ENCODE results near the gene MOCS1. TPM values are rescaled to one million over a fixed set of nuclear protein-coding genes. Genes with fewer than 3 reads are reported as not detected.
"Not testable (repeated sequence)": the region's sequence is repeated elsewhere in the genome, so short reads cannot be mapped to it uniquely, and the experiment has no call there.

The MOCS1 gene
- total RNA-seq (2014; rRNA removed; shearing (Covaris generic)): 7.7 and 13.7 TPM in 2 replicates

GRCh38 chr6:39934131-39934757 lies at the start of gene MOCS1:
Gene MOCS1 (minus strand): TSS chr6:39934462. CDS start chr6:39934417, 45 bp downstream.
- peak; percentile 50 to 77 for DNase-seq (ENCODE audit: low read depth in 1 of 2, low spot score in 2 of 2)
- Histone ChIP-seq H3K27me3 (replicated peaks) (no peaks in the 10 kb centered on the region), H3K27ac (no peak within 1 kb of the TSS), H3K4me3 (peak within 1 kb of the TSS; percentile 75), H3K4me1 (replicated peaks) (peaks cover 23% of the 10 kb centered on the region), H3K9me3 (replicated peaks) (no peaks in the 10 kb centered on the region), H3K36me3 (no peaks in the 10 kb centered on the region)

DNA sequence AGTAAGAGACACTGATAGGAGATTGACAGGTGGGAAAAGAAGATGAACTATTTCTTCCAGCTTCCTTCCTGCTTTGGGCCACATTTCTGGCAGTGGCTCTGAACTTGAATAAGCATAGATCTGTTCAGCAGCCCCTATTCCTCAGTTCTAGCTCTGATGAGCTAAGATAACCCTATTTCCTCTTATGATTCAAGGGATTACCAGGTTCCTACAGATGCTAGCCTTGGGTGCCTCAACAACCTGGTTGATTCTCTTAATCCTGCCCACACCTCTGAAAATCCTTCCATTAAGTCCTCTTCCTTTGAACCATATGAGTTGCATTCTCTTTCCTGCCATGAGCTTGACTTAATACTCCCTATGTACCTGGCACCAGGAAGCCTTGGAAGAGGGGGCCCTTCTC lies 49.8 kb upstream of the MOCS1 start:
- no peak for DNase-seq (ENCODE audit: low read depth in 1 of 2, low spot score in 2 of 2)
- H3K27me3 ChIP-seq (replicated peaks): no peaks in the 10 kb centered on the region
- H3K9me3 ChIP-seq (replicated peaks): no peaks in the 10 kb centered on the region
- no peak overlapping the region for H3K4me3 ChIP-seq
- H3K27ac ChIP-seq: no peak overlapping the region
- H3K36me3 ChIP-seq: no peaks in the 10 kb centered on the region
- H3K4me1 ChIP-seq (replicated peaks): peaks cover 6% of the 10 kb centered on the region

DNA sequence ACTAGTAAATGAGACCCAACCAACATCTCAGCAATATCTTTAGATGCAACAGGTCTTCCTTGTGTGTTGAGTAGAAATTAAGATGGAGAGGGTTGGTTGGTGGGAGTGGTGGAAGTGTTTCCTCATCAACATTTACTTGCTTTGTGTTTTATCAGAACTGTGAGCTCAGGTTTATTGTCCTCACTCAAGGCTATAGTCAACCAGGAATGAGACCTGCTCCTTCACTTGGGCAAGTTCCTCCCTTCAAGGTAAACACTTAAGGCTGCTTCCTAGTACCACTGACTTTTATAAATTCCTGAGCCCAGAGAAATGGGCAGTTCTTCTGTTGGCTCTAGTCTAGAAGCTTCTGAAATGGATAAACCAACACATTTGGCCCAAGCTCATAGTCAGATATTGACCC lies 48.9 kb upstream of the MOCS1 start:
- no peaks in the 10 kb centered on the region for H3K36me3 ChIP-seq
- no peak overlapping the region for H3K4me3 ChIP-seq
- DNase-seq (ENCODE audit: low read depth in 1 of 2, low spot score in 2 of 2): no peak
- H3K27me3 ChIP-seq (replicated peaks): no peaks in the 10 kb centered on the region
- H3K27ac ChIP-seq: no peak overlapping the region
- peaks cover 6% of the 10 kb centered on the region for H3K4me1 ChIP-seq (replicated peaks)
- H3K9me3 ChIP-seq (replicated peaks): no peaks in the 10 kb centered on the region

DNA sequence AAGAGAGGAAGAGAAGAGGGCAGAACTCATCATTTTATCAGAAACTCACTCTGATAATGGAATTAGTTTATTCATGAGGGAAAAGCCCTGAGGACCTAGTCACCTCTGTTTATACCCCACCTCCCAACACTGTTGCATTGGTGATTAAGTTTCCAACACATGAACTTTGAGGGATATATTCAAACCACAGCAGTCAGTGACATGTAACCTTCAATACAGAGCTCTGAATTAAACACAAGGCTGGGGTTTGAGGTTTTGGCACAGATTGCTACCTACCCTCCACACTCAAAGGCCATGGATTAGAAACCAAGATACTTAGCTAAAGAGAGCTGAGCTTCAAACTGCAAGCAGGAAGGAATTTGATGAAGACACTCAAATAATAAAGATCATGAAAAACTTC lies 48.5 kb upstream of the MOCS1 start:
- Histone ChIP-seq H3K36me3 (no peaks in the 10 kb centered on the region), H3K4me3 (no peak overlapping the region), H3K27me3 (replicated peaks) (no peaks in the 10 kb centered on the region), H3K27ac (no peak overlapping the region), H3K4me1 (replicated peaks) (peaks cover 6% of the 10 kb centered on the region), H3K9me3 (replicated peaks) (no peaks in the 10 kb centered on the region)
- DNase-seq (ENCODE audit: low read depth in 1 of 2, low spot score in 2 of 2): no peak

DNA sequence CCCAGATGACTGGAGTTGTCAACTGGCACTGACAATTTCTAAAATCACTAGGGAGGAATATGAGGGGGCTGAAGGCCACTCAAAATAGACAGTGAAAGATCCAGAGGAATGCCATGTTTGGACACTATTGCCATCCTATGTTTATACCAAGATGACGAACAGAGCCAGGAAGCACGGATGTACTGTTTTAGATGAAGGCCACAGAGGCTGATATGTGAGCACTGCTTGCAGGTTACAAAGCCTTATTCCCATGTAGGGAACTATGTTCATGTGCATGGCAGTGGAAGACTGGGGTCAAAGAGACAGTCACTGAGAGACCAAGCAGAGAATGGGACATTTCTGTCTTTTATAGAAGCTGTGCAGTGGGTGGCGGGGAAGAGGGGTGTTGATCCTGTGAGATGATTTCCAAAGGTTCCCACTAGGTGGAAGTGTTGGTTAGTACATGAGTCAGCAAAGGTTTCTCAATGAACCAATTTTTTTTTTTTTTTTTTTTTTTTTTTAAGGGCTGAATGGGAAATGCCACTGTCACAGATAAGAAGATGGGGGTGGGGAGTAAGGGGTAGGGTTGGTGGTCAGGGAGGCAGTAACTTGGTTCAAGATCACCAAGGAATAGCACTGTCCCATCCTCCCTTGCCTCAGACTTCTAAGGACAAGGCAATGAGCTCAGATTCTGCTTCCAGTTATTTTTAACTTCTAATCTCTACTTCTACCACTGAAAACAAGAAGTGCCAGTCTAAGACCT lies 46.7 kb upstream of the MOCS1 start:
- DNase-seq (ENCODE audit: low read depth in 1 of 2, low spot score in 2 of 2): peak in 1 of 2 experiments; percentile 52
- H3K36me3 ChIP-seq: no peaks in the 10 kb centered on the region
- H3K9me3 ChIP-seq (replicated peaks): no peaks in the 10 kb centered on the region
- H3K4me3 ChIP-seq: no peak overlapping the region
- H3K27me3 ChIP-seq (replicated peaks): no peaks in the 10 kb centered on the region
- H3K4me1 ChIP-seq (replicated peaks): peaks cover 6% of the 10 kb centered on the region
- no peak overlapping the region for H3K27ac ChIP-seq

GRCh38 chr6:39979461-39980328 lies 45.4 kb upstream of the MOCS1 start:
- H3K36me3 ChIP-seq: no peaks in the 10 kb centered on the region
- H3K4me3 ChIP-seq: no peak overlapping the region
- H3K4me1 ChIP-seq (replicated peaks): peaks cover 6% of the 10 kb centered on the region
- no peaks in the 10 kb centered on the region for H3K27me3 ChIP-seq (replicated peaks)
- DNase-seq (ENCODE audit: low read depth in 1 of 2, low spot score in 2 of 2): no peak
- no peaks in the 10 kb centered on the region for H3K9me3 ChIP-seq (replicated peaks)
- H3K27ac ChIP-seq: no peak overlapping the region

- H3K9me3 ChIP-seq (replicated peaks): no peaks in the 10 kb centered on the region
- no peak overlapping the region for H3K27ac ChIP-seq
- peaks cover 6% of the 10 kb centered on the region for H3K4me1 ChIP-seq (replicated peaks)
- no peaks in the 10 kb centered on the region for H3K36me3 ChIP-seq
- DNase-seq (ENCODE audit: low read depth in 1 of 2, low spot score in 2 of 2): no peak
- H3K4me3 ChIP-seq: no peak overlapping the region
- no peaks in the 10 kb centered on the region for H3K27me3 ChIP-seq (replicated peaks)
Observed at GRCh38 chr6:39978240-39978639, 44.0 kb upstream of the MOCS1 start.

DNA sequence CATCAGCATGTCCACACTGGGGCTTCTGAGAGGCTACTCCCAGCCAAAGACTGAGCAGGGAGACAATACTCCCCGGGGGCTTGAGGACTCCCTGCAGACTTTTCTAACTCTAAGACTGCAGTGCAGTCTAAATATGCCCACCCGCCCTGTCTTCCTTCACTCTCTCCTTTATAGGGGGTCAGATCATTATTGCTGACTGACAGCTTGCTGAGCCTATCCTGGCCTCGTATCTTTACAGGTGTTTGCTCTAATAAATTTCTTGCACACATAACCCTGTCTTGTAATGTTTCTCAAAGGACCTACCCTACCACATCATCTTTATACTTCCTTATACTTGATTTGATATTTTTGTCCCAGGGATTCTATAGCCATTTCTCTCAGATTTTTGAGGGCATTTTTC lies 39.4 kb upstream of the MOCS1 start:
- Histone ChIP-seq H3K27me3 (replicated peaks) (no peaks in the 10 kb centered on the region), H3K27ac (no peak overlapping the region), H3K9me3 (replicated peaks) (no peaks in the 10 kb centered on the region), H3K4me1 (replicated peaks) (no peaks in the 10 kb centered on the region), H3K4me3 (no peak overlapping the region), H3K36me3 (no peaks in the 10 kb centered on the region)
- no peak for DNase-seq (ENCODE audit: low read depth in 1 of 2, low spot score in 2 of 2)

DNA sequence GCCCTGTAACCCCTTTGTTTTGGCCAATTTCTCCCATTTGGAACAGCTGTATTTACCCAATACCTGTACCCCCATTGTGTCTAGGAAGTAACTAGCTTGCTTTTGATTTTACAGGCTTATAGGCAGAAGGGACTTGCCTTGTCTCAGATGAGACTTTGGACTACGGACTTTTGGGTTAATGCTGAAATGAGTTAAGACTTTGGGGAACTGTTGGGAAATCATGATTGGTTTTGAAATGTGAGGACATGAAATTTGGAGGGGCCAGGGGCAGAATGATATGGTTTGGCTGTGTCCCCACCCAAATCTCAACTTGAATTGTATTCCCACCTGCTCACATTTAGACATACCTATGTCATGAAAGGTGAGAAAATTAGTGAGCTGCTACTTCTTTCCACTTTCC lies 38.5 kb upstream of the MOCS1 start:
- H3K4me1 ChIP-seq (replicated peaks); H3K27me3 ChIP-seq (replicated peaks); H3K9me3 ChIP-seq (replicated peaks); H3K36me3 ChIP-seq; H3K4me3 ChIP-seq; DNase-seq (ENCODE audit: low read depth in 1 of 2, low spot score in 2 of 2); H3K27ac ChIP-seq: not testable (repeated sequence)

DNA sequence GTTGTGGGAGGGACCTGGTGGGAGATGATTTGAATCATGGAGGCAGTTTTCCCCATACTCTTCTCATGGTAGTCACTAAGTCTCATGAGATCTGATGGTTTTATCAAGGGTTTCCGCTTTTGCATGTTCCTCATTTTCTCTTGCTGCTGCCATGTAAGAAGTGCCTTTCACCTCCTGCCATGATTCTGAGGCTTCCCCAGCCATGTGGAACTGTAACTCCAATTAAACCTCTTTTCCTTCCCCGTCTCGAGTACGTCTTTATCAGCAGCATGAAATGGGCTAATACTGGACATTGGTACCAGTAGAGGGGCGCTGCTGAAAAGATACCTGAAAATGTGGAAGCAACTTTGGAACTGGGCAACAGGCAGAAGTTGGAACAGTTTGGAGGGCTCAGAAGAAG lies 36.9 kb upstream of the MOCS1 start:
- H3K27me3 ChIP-seq (replicated peaks); DNase-seq (ENCODE audit: low read depth in 1 of 2, low spot score in 2 of 2); H3K27ac ChIP-seq; H3K9me3 ChIP-seq (replicated peaks); H3K4me1 ChIP-seq (replicated peaks); H3K4me3 ChIP-seq; H3K36me3 ChIP-seq: not testable (repeated sequence)

DNA sequence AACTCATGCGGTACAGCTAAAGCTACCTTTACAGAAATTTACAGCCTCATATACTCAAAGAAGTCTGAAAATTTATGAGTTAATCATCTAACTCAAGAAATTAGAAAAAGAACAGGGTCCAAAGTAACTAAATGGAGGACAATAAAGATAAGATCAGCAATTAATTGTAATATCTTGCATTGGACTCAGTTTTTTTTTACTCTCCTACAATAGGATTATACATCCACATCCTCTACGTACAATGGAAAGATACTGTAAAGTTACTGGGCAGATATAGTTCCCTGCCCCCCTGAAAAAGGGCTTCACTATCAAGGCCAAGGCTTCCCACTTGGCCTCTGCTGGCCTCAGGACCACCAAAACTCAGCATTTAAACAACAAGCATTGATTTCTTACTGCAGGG lies 31.5 kb upstream of the MOCS1 start:
- H3K27me3 ChIP-seq (replicated peaks): no peaks in the 10 kb centered on the region
- H3K4me3 ChIP-seq: no peak overlapping the region
- H3K36me3 ChIP-seq: no peaks in the 10 kb centered on the region
- no peak for DNase-seq (ENCODE audit: low read depth in 1 of 2, low spot score in 2 of 2)
- no peak overlapping the region for H3K27ac ChIP-seq
- H3K9me3 ChIP-seq (replicated peaks): no peaks in the 10 kb centered on the region
- peaks cover 24% of the 10 kb centered on the region for H3K4me1 ChIP-seq (replicated peaks)

DNA sequence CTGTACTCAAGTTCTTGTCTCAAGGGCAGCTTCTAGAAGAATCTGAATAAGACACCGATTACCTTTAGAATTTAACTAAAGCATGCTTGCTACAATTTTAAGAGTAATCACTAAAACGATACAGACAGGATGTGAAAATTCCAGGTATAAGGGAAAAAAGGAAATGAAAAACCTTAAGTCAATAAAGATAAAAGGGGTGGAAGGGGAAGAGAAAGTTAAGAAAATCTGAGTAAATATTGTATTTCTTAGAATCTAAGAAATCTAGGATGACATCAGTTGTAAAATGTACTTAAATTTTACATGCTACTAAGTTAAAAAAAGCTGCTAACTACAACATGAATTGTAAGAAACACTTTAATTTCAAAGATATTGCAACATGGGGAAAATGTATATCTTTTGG lies 30.3 kb upstream of the MOCS1 start:
- H3K9me3 ChIP-seq (replicated peaks): no peaks in the 10 kb centered on the region
- H3K36me3 ChIP-seq: no peaks in the 10 kb centered on the region
- H3K4me1 ChIP-seq (replicated peaks): peaks cover 24% of the 10 kb centered on the region
- DNase-seq (ENCODE audit: low read depth in 1 of 2, low spot score in 2 of 2): no peak
- H3K27me3 ChIP-seq (replicated peaks): no peaks in the 10 kb centered on the region
- H3K4me3 ChIP-seq: no peak overlapping the region
- no peak overlapping the region for H3K27ac ChIP-seq

- Histone ChIP-seq H3K36me3 (no peaks in the 10 kb centered on the region), H3K4me1 (replicated peaks) (peaks cover 24% of the 10 kb centered on the region), H3K27ac (no peak overlapping the region), H3K27me3 (replicated peaks) (no peaks in the 10 kb centered on the region), H3K4me3 (no peak overlapping the region), H3K9me3 (replicated peaks) (no peaks in the 10 kb centered on the region)
- no peak for DNase-seq (ENCODE audit: low read depth in 1 of 2, low spot score in 2 of 2)
Observed at GRCh38 chr6:39964094-39964493, 29.8 kb upstream of the MOCS1 start.

DNA sequence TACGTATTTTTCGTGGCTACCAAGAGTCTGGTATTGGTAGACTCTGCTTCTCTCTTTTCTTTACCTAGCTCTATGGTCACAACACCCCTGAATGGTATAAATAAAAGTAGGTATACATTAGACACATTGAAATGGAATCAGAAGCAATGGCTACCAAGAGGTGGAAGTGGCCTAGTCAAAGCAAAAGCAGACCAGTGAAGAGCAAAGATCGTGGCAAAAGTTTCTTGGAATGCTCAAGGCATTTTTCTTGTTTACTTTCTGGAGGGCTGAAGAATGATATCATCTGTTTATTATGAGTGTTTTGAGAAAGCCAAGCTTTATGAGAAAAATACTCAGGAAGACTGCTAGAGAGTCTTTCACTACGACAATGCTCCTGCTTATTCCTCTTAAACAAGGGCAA lies 28.6 kb upstream of the MOCS1 start:
- Histone ChIP-seq H3K36me3 (no peaks in the 10 kb centered on the region), H3K4me3 (no peak overlapping the region), H3K27me3 (replicated peaks) (no peaks in the 10 kb centered on the region), H3K9me3 (replicated peaks) (no peaks in the 10 kb centered on the region), H3K27ac (peak overlapping the region; percentile 75), H3K4me1 (replicated peaks) (peaks cover 24% of the 10 kb centered on the region)
- DNase-seq (ENCODE audit: low read depth in 1 of 2, low spot score in 2 of 2): peak in 1 of 2 experiments; percentile 79

Data from SJSA1 (cell line).